Stomach (tissue), 9 donors: Measurements from ENCODE around the gene TMEM200C. TPM values are rescaled to one million over a fixed set of nuclear protein-coding genes. Genes with fewer than 3 reads are reported as not detected.

ENCODE experiments used
- DNase-seq, 2 donors: peaks; one replicate each; pipeline versions ENCODE4 v3.0.0 to v3.0.0-alpha.2; 2013 to 2019
- H3K27ac ChIP-seq, 5 donors: fragments of 200-600 bp in 4 of 5; sonication (generic) in 4 of 5; one replicate each; pipeline ENCODE4 v1.5.1; 2013 to 2019; ENCODE audit warnings: mild to moderate bottlenecking in 1 of 5, moderate library complexity in 1 of 5
- H3K27me3 ChIP-seq, 3 donors: fragments of 200-600 bp; sonication (generic); one replicate each; pipeline ENCODE4 v1.5.1; 2017 to 2019; ENCODE audit warnings: mixed run types in 1 of 3
- H3K36me3 ChIP-seq, 4 donors: fragments of 200-600 bp; sonication (generic); 1 replicate in 3 of 4; 2 replicates in 1 of 4; pipeline ENCODE4 v1.5.1; 2016 to 2019
- H3K4me1 ChIP-seq, 4 donors: fragments of 200-600 bp; sonication (generic); one replicate each; pipeline ENCODE4 v1.5.1; 2016 to 2019
- H3K4me3 ChIP-seq, 4 donors: fragments of 200-600 bp; sonication (generic) in 3 of 4; one replicate each; pipeline ENCODE4 v1.5.1; 2016 to 2019; ENCODE audit warnings: mild to moderate bottlenecking in 1 of 4
- H3K9me3 ChIP-seq, 4 donors: fragments of 200-600 bp; sonication (generic); one replicate each; pipeline ENCODE4 v1.5.1; 2016 to 2019
- EP300 ChIP-seq: sonication (generic); formaldehyde crosslinking; IDR thresholded peaks from one replicate; pipeline ENCODE4 v1.6.1; 2017; ENCODE audit warnings: antibody characterized with exemption
- POLR2A ChIP-seq, 4 donors: fragments of 450-650 bp; IDR thresholded peaks; one replicate each; pipeline ENCODE4 v1.6.1; 2016; ENCODE audit warnings: antibody characterized with exemption in 4 of 4, control low read depth in 2 of 4, mild to moderate bottlenecking in 1 of 4, moderate library complexity in 1 of 4
- POLR2AphosphoS5 ChIP-seq, 3 donors: sonication (generic); formaldehyde crosslinking; IDR thresholded peaks; one replicate each; pipeline ENCODE4 v1.6.1; 2016; ENCODE audit warnings: antibody characterized with exemption in 3 of 3
- WGBS, 5 donors: extraction: QIAGEN DNeasy Blood & Tissue Kit in 3 of 5; methylation state at CpG; one replicate each; pipeline versions ENCODE4 v1.1.5 to v1.1.7; 2013 to 2018; 5-methylcytosine and 5-hydroxymethylcytosine counted together
- intact Hi-C: fragments of 100-400 bp; cut with DNase I; formaldehyde crosslinking; loops from one replicate; pipeline ENCODE4 v1.15.1; 2023; ENCODE audit warnings: low total_unique reads
- polyA plus RNA-seq, 3 donors: library from polyadenylated mRNA; stranded (reverse); fragments of 200-250 nt; gene quantifications; one replicate each; pipeline ENCODE4 v1.2.3, GENCODE V29; 2013
- total RNA-seq, 5 donors: library from RNA; depleted of rRNA; stranded (reverse); fragments of >200 nt; gene quantifications; one replicate each; pipeline versions ENCODE4 v1.1.0 to v1.2.3, GENCODE V29; 2014 to 2016
- TF ChIP-seq, protein P1 (sequence below), 7 experiments: fragments of 450-650 bp in 4 of 7; fragments of 200-600 bp in 3 of 7; sonication (generic) in 3 of 7; IDR thresholded peaks; one replicate each; pipeline ENCODE4 v1.5.1; 2016 to 2019; ENCODE audit warnings: antibody characterized with exemption in 7 of 7, control low read depth in 2 of 7, mild to moderate bottlenecking in 1 of 7
- donor health status: healthy with polysubstance abuse.
- donor health status: Bipolar disorder and iron deficiency.
- donor health status: healthy.

The TMEM200C gene
- total and polyA plus RNA-seq, 8 donors: 0.03 to 0.37 (median 0.12) TPM; not detected in 5

- Histone ChIP-seq H3K4me3 (no peak overlapping the region), H3K36me3 (no peaks in the 10 kb centered on the region), H3K27ac (no peak overlapping the region), H3K4me1 (no peaks in the 10 kb centered on the region), H3K9me3 (no peaks in the 10 kb centered on the region), H3K27me3 (no peaks in the 10 kb centered on the region)
- TF ChIP-seq, protein P1, sequence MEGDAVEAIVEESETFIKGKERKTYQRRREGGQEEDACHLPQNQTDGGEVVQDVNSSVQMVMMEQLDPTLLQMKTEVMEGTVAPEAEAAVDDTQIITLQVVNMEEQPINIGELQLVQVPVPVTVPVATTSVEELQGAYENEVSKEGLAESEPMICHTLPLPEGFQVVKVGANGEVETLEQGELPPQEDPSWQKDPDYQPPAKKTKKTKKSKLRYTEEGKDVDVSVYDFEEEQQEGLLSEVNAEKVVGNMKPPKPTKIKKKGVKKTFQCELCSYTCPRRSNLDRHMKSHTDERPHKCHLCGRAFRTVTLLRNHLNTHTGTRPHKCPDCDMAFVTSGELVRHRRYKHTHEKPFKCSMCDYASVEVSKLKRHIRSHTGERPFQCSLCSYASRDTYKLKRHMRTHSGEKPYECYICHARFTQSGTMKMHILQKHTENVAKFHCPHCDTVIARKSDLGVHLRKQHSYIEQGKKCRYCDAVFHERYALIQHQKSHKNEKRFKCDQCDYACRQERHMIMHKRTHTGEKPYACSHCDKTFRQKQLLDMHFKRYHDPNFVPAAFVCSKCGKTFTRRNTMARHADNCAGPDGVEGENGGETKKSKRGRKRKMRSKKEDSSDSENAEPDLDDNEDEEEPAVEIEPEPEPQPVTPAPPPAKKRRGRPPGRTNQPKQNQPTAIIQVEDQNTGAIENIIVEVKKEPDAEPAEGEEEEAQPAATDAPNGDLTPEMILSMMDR (IDR thresholded peaks at IDR 0.05): no peak
- TF ChIP-seq POLR2AphosphoS5 (IDR thresholded peaks at IDR 0.05) (no peak), POLR2A (IDR thresholded peaks at IDR 0.05) (no peak), EP300 (no peak)
- DNase-seq: no peak
- 59 to 69% (median 68%) methylated on average over 7 of the region's 7 CpGs for WGBS, 5 donors
- intact Hi-C loops: no loop called here
Measured at GRCh38 chr18:5912566-5912965, 17.2 kb upstream of the TMEM200C start.

DNA sequence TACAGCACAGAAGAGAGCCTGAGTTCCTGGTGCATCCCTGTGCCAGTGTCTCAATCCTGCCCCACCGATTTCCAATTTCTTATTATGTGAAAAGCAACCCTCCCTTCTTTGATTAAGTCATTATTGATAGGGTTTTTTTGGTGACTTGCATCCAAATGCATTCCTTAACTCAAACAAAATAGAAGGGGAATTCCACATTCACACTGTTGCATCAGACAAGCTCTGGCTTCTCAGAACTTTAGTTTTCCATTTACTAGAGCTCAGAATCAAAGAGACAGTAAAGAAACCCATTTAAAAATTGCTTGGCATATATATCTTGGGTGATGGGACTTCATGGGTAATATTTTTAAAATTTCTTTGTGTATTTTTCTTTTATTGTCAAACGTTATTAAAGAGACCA, 13.8 kb upstream of the TMEM200C start:
- H3K4me3 ChIP-seq: no peak overlapping the region
- no peak for DNase-seq
- no peaks in the 10 kb centered on the region for H3K4me1 ChIP-seq
- no peaks in the 10 kb centered on the region for H3K9me3 ChIP-seq
- WGBS, 5 donors: 72 to 79% (median 78%) methylated on average over 2 of the region's 2 CpGs
- no peak overlapping the region for H3K27ac ChIP-seq
- peaks cover 0 to 8% (median 0%) of the 10 kb centered on the region in 3 donors for H3K27me3 ChIP-seq
- intact Hi-C loops: no loop called here
- no peaks in the 10 kb centered on the region for H3K36me3 ChIP-seq
- no peak for TF ChIP-seq POLR2AphosphoS5 (IDR thresholded peaks at IDR 0.05)
- TF ChIP-seq, protein P1 (IDR thresholded peaks at IDR 0.05): no peak
- no peak for TF ChIP-seq EP300
- TF ChIP-seq POLR2A (IDR thresholded peaks at IDR 0.05): no peak

GRCh38 chr18:5903386-5903785, 8.1 kb upstream of the TMEM200C start:
- intact Hi-C loops: no loop called here
- no peaks in the 10 kb centered on the region for H3K9me3 ChIP-seq
- no peaks in the 10 kb centered on the region for H3K4me1 ChIP-seq
- 75 to 88% (median 84%) methylated on average over 10 of the region's 10 CpGs for WGBS, 5 donors
- no peak overlapping the region for H3K4me3 ChIP-seq
- peaks cover 0 to 21% (median 9%) of the 10 kb centered on the region in 3 donors for H3K27me3 ChIP-seq
- no peak for DNase-seq
- no peak overlapping the region for H3K27ac ChIP-seq
- TF ChIP-seq POLR2AphosphoS5 (IDR thresholded peaks at IDR 0.05) (no peak), EP300 (no peak), POLR2A (IDR thresholded peaks at IDR 0.05) (no peak)
- TF ChIP-seq, protein P1 (IDR thresholded peaks at IDR 0.05): no peak
- H3K36me3 ChIP-seq: no peaks in the 10 kb centered on the region

DNA sequence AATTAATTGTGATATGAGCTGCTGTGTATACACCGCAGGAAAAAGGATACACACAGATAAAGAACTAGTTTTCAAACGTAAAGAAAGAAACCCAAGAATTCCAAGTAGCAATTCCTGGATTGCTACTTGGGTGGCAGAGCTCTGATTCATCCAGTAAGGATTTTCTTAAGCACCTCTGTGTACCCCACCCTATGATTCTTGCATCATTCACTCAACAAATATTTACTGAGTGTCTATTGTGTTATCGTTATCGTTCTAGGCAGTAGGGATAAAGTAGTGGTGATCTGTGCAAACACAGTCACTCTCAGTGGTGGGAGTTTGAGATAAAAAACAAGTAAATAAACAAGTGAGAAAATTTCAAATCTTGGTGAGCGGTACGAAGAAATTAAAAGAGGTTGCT, 4.9 kb upstream of the TMEM200C start:
- 28 to 47% (median 32%) methylated on average over 6 of the region's 6 CpGs for WGBS, 5 donors

More for the DNA sequence above, 4.9 kb upstream of the TMEM200C start:
- Histone ChIP-seq H3K27me3 (peaks cover 12 to 43% (median 34%) of the 10 kb centered on the region in 3 donors), H3K36me3 (no peaks in the 10 kb centered on the region), H3K4me3 (no peak overlapping the region), H3K9me3 (no peaks in the 10 kb centered on the region), H3K27ac (no peak overlapping the region), H3K4me1 (peaks cover 7 to 10% (median 8%) of the 10 kb centered on the region in 4 donors)
- no peak for DNase-seq
- intact Hi-C loops: no loop called here
- TF ChIP-seq, protein P1 (IDR thresholded peaks at IDR 0.05): no peak
- no peak for TF ChIP-seq EP300
- TF ChIP-seq POLR2AphosphoS5 (IDR thresholded peaks at IDR 0.05): no peak
- no peak for TF ChIP-seq POLR2A (IDR thresholded peaks at IDR 0.05)
